Subcutaneous adipose tissue (tissue), 4 donors: ENCODE results near the gene MMRN2. TPM values are rescaled to one million over a fixed set of nuclear protein-coding genes. Genes with fewer than 3 reads are reported as not detected.

ENCODE experiments used
- CTCF ChIP-seq: fragments of 450-650 bp; IDR thresholded peaks from one replicate; pipeline ENCODE4 v1.5.1; 2016; ENCODE audit warnings: low read depth, mild to moderate bottlenecking, control low read depth, antibody characterized with exemption, moderate library complexity
- small RNA-seq: library from RNA; depleted of rRNA; stranded (forward); fragments of <200 nt; gene quantifications from one replicate; pipeline ENCODE3, GENCODE V24; 2016
- total RNA-seq, 4 donors: library from RNA; depleted of rRNA; stranded (reverse); fragments of >200 nt; gene quantifications; one replicate each; pipeline ENCODE4 v1.1.0, GENCODE V29; 2016

MMRN2 gene
- total RNA-seq, 4 donors from 2014 or later, result 22.9 to 120 (median 50.6) TPM

- TF ChIP-seq CTCF, result no peak
Measured at GRCh38 chr10:86888585-86889381, 68.6 kb downstream of the MMRN2 start.

Small RNA genes within 50 kb of the gene (small RNA-seq; reads per million reads assigned to genes)
- gene BMS1P3, result not detected
- not detected for gene RNU1-19P

Other genes with a start within 250 kb of the MMRN2 start
- 10 to 100 TPM; 25.6 to 46.2 (median 34.7) TPM for gene BMPR1A, start 201.0 kb downstream of the MMRN2 start, total RNA-seq
- 100 to 1,000 TPM; 172 to 362 (median 205) TPM for gene SNCG, start 984 bp upstream of the MMRN2 start, total RNA-seq
- 1,000 to 10,000 TPM in 3 of 4 donors, 100 to 1,000 TPM in 1; 826 to 2,196 (median 1,516) TPM for gene ADIRF, start 10.9 kb upstream of the MMRN2 start, total RNA-seq
- not detected for gene FAM25A, start 62.7 kb upstream of the MMRN2 start, total RNA-seq
- gene GLUD1, start 137.2 kb upstream of the MMRN2 start, total RNA-seq, result 100 to 1,000 TPM; 127 to 237 (median 183) TPM
- gene SHLD2, start 137.6 kb upstream of the MMRN2 start, total RNA-seq, result 10 to 100 TPM; 28.9 to 69.5 (median 37.2) TPM